HUES64 (cell line): Measurements from ENCODE around the gene FBN3.

Source experiments
- H3K27ac ChIP-seq: 2 replicates; pipeline ENCODE4 v1.7.0; 2013; ENCODE audit warnings: low read depth, low read length, inconsistent platforms
- H3K27me3 ChIP-seq: 2 replicates; pipeline ENCODE4 v1.6.1; 2013; ENCODE audit warnings: mild to moderate bottlenecking, low read length; ENCODE audit not compliant: insufficient read depth
- H3K36me3 ChIP-seq: 2 replicates; pipeline ENCODE4 v1.6.1; 2013; ENCODE audit warnings: mild to moderate bottlenecking, low read length; ENCODE audit not compliant: insufficient read depth
- H3K4me1 ChIP-seq: 2 replicates; pipeline ENCODE4 v1.6.1; 2013; ENCODE audit warnings: mild to moderate bottlenecking, low read length, moderate library complexity; ENCODE audit not compliant: insufficient read depth
- H3K4me3 ChIP-seq: 2 replicates; pipeline ENCODE4 v1.5.1; 2013; ENCODE audit warnings: mild to moderate bottlenecking, low read length, moderate library complexity
- H3K9ac ChIP-seq: 2 replicates; pipeline ENCODE4 v1.6.1; 2013; ENCODE audit warnings: mild to moderate bottlenecking, low read depth, low read length
- H3K9me3 ChIP-seq: 2 replicates; pipeline ENCODE4 v1.6.1; 2013; ENCODE audit warnings: low read depth, low read length; ENCODE audit not compliant: insufficient read depth
- WGBS: fragments of 150-250, 120-280 bp; methylation state at CpG from one replicate; pipeline ENCODE4 v1.1.7; 2013; ENCODE audit warnings: missing lambda C conversion rate; 5-methylcytosine and 5-hydroxymethylcytosine counted together

The FBN3 gene

DNA sequence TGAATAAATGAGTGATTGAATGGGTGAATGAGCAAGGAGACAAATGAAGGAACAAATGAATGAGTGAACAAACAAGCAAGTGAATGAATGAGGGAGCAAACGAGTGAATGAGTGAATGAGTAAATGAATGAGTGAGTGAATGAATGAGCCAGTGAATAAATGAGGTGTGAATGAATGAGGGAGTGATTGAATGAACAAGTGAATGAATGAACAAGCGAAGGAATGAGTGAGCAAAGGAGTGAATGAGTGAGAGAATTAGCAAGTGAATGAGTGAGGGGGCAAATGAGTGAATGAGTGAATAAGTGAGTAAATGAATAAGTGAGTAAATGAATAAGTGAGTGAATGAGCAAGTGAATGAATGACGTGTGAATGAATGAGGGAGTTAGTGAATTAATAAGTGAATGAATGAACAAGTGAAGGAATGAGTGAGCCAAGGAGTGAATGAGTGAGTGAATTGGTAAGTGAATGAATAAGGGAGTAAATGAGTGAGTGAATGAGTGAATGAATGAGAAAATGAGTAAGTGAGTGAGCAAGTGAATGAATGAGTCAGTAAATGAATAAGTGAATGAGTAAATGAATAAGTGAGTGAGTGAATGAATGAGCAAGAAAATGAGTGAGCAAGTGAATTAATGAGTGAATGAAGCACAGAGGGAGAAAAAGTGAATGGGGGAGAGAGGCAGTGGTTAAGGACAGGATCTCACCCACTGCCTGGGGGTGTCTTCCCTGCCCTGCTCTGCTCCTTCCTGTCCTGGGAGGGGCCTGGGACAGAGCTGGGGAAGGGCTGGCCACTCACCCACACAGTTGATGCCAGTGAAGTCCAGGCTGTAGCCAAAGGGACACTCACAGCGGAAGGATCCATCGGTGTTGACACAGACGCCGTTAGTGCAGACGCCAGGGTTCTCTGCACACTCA, 60.4 kb downstream of the FBN3 start:
- Histone ChIP-seq H3K4me3 (no peak overlapping the region), H3K27me3 (no peaks in the 10 kb centered on the region), H3K4me1 (no peaks in the 10 kb centered on the region), H3K9me3 (peaks cover 2% of the 10 kb centered on the region; the same call in 1 of the 2 replicates), H3K27ac (peak overlapping the region; percentile 18; the same call in 1 of the 2 replicates), H3K9ac (no peak overlapping the region), H3K36me3 (peaks cover 56% of the 10 kb centered on the region)
- 94% methylated on average over 8 of the region's 8 CpGs for WGBS

GRCh38 chr19:8087876-8088275, 61.5 kb downstream of the FBN3 start:
- Histone ChIP-seq H3K4me3 (no peak overlapping the region), H3K4me1 (no peaks in the 10 kb centered on the region), H3K9ac (no peak overlapping the region), H3K36me3 (peaks cover 50% of the 10 kb centered on the region), H3K27ac (no peak overlapping the region), H3K9me3 (peaks cover 2% of the 10 kb centered on the region; the same call in 1 of the 2 replicates), H3K27me3 (no peaks in the 10 kb centered on the region)
- 96% methylated on average over 15 of the region's 15 CpGs for WGBS

DNA sequence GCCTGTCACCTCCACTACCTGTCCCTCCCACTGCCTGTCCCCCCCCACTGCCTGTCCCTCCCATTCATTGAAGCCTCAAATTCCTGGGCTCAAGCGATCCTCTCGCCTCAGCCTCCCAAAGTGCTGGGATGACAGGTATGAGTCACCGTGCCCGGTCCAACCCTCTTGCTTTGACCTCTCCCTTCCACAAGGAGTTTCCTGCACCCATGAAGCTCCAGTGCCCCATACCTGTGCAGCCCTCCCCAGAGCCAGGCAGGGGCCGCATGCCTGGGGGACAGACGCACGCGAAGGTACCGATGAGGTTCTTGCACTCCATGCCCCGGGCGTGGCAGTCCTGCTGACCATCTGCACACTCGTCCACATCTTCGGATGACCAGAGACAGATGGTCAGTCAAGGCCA, 62.5 kb downstream of the FBN3 start:
- 95% methylated on average over 13 of the region's 13 CpGs for WGBS
- Histone ChIP-seq H3K9me3 (peaks cover 2% of the 10 kb centered on the region; the same call in 1 of the 2 replicates), H3K36me3 (peaks cover 47% of the 10 kb centered on the region), H3K27me3 (no peaks in the 10 kb centered on the region), H3K9ac (no peak overlapping the region), H3K4me3 (no peak overlapping the region), H3K27ac (no peak overlapping the region), H3K4me1 (no peaks in the 10 kb centered on the region)

DNA sequence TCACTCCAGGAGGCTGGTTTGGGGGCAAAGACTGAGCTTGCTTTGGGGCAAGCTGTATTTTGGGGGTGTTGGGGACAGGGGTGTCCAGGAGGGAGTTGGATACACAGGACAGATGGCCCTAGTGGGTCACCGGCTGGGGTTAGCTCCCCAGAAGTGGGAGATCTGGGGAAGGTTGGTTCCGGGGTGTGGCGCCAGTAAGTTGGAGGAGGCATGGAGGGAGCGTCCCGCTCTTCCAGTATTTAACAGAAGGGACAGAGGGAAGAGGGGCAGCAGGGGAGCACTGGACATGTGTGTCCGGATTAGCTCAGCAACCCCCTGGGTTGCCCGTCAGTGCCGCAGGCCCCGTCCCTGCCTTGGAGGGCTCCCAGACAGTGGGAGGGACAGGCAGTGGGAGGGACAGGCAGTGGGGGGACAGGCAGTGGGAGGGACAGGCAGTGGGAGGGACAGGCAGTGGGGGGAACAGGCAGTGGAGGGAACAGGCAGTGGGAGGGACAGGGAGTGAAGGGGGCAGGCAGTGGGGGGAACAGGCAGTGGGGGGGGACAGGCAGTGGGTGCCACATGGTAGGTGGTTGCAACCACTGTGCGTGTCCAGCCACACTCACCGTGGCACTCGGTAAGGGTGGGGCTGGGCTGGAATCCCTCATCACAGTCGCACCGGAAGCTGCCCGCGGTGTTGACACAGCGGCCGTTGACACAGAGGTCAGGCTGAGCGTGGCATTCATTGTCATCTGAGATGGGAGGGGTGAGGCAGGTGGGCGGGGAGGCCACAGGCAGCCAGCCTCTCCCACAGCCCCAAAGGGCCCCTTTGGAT, 63.6 kb downstream of the FBN3 start:
- Histone ChIP-seq H3K27ac (no peak overlapping the region), H3K9ac (no peak overlapping the region), H3K9me3 (peaks cover 2% of the 10 kb centered on the region; the same call in 1 of the 2 replicates), H3K4me1 (no peaks in the 10 kb centered on the region), H3K36me3 (peaks cover 37% of the 10 kb centered on the region), H3K27me3 (no peaks in the 10 kb centered on the region), H3K4me3 (no peak overlapping the region)
- WGBS = 78% methylated on average over 19 of the region's 20 CpGs

DNA sequence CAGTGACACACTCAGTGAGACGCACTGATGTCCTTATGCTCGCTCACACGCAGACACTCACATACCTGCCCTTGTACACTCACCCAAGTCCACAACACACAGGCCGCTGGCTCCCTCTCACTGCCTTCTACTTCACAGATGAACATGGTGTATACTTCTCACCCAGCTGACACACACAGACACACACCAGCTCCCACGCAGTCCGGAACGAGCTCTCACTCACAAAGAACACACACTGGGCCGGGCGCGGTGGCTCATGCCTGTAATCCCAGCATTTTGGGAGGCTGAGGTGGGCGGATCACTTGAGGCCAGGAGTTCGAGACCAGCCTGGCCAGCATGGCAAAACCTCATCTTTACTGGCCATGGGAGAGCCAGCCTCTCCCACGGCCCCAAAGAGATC, 65.2 kb downstream of the FBN3 start:
- Histone ChIP-seq H3K27ac (no peak overlapping the region), H3K27me3 (no peaks in the 10 kb centered on the region), H3K4me3 (no peak overlapping the region), H3K4me1 (no peaks in the 10 kb centered on the region), H3K36me3 (peaks cover 24% of the 10 kb centered on the region), H3K9ac (no peak overlapping the region), H3K9me3 (peaks cover 2% of the 10 kb centered on the region; the same call in 1 of the 2 replicates)
- WGBS = 97% methylated on average over 13 of the region's 13 CpGs

DNA sequence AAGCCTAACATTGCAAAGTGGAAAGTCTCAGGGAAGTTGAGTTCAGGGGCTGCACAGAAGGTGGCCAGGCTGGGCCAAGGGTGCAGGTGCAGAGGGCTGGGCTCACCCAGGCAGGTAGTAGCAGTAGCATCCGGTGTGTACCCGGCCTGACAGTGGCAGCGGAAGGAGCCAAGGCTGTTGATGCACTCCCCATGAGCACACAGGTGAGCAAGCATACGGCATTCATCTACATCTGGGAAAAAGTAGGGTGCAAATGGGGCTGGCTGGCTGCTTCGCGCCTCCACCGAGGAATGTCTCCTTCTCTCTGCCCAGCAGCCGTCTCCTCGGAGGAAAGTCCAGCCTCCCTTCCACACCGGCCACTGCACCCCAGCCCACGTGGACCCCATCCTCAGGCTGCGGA, 66.3 kb downstream of the FBN3 start:
- H3K27me3 ChIP-seq = no peaks in the 10 kb centered on the region
- no peaks in the 10 kb centered on the region for H3K4me1 ChIP-seq
- H3K27ac ChIP-seq = no peak overlapping the region
- H3K9me3 ChIP-seq = no peaks in the 10 kb centered on the region
- no peak overlapping the region for H3K4me3 ChIP-seq
- H3K9ac ChIP-seq = no peak overlapping the region
- 93% methylated on average over 12 of the region's 12 CpGs for WGBS
- peaks cover 14% of the 10 kb centered on the region for H3K36me3 ChIP-seq

DNA sequence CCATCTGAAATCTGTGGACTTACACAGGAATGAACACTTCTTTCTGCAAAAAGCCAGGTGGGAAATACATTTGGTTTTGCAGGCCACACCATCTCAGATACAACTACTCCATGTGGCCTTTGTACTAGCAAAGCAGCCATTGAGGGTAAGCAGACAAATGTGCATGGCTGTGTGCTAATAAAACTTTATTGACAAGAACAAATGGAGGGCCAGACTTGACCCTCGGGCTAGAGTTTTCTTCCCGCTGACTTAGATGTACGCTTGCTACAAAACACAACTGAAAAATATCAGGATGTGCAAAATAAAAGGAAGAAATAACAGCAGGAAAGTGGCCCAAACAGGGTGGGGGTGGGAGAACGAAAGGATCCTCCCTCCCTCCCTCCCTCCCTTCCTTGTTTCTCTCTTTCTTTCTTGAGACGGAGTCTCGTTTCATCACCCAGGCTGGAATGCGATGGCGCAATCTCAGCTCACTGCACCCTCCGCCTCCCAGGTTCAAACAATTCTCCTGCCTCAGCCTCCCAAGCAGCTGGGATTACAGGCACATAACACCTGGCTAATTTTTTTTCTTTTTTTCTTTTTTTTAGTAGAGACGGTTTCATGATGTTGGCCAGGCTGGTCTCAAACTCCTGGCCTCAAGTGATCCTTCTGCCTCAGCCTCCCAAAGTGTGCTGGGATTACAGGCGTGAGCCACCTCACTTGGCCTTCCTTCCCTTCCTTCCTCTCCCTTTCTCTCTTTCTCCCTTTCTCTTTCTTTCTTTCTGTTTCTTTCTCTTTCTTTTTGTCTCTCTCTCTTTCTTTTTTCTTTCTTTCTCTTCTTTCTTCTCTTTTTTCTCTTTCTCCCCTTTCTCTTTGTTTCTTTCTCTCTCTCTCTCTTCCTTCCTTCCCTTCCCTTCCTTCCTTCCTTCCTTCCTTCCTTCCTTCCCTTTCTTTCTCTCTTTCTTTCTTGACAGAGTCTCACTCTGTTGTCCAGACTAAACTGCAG, 67.5 kb downstream of the FBN3 start:
- WGBS = 93% methylated on average over 11 of the region's 11 CpGs
- no peak overlapping the region for H3K4me3 ChIP-seq
- no peak overlapping the region for H3K27ac ChIP-seq
- H3K9me3 ChIP-seq = no peaks in the 10 kb centered on the region
- H3K9ac ChIP-seq = no peak overlapping the region
- H3K36me3 ChIP-seq = peaks cover 3% of the 10 kb centered on the region; the same call in 1 of the 2 replicates
- H3K4me1 ChIP-seq = no peaks in the 10 kb centered on the region
- no peaks in the 10 kb centered on the region for H3K27me3 ChIP-seq

- Histone ChIP-seq H3K9me3 (no peaks in the 10 kb centered on the region), H3K27me3 (no peaks in the 10 kb centered on the region), H3K4me3 (no peak overlapping the region), H3K27ac (no peak overlapping the region), H3K4me1 (no peaks in the 10 kb centered on the region), H3K36me3 (peaks cover 2% of the 10 kb centered on the region), H3K9ac (no peak overlapping the region)
- 92% methylated on average over 12 of the region's 12 CpGs for WGBS
These were observed 68.6 kb downstream of the FBN3 start for GRCh38 chr19:8080832-8081231.

GRCh38 chr19:8079988-8080387, 69.4 kb downstream of the FBN3 start:
- 97% methylated on average over 6 of the region's 6 CpGs for WGBS
- H3K9ac ChIP-seq = no peak overlapping the region

DNA sequence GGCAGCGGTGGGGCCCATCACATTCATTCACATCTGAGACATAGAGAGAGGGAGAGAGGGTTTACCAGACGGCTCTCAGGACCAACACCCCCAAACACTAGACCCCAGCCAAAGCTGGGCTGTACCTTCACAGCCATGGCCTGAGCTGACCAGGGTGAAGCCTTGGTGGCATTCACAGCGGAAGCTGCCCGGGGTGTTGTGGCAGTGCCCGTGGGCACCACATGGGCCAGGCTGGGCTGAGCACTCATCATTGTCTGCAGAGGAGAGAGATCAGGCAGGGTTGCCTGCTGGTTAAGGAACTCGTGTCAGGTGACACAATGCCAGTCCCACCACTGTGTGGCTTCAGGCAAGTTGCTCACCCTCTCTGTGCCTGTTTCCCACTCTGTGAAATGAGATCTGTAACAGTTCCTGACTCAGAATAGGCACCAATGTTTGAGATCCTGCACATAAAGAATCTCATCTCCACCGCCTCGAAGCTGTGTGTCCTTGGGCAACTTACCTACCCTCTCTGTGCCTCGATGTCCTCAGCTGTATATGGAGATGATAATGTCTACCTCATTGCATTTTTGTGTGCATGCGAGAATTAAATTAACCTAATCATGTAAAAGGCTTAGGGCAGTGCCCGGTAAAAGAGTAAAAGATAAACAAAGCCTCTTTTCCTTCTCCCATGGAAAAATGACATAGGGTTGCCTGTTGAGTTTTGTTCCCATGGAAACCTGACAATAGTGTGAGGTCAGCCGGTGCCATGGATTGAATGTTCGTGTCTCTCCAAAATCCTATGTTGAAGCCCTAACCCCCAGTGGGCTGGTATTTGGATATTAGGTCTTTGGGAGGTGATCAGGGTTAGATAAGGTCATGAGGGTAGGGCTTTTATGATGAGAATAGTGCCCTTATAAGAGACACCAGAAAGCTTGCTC, 74.0 kb downstream of the FBN3 start:
- H3K27me3 ChIP-seq = no peaks in the 10 kb centered on the region
- H3K4me3 ChIP-seq = no peak overlapping the region
- H3K27ac ChIP-seq = no peak overlapping the region
- H3K36me3 ChIP-seq = peaks cover 20% of the 10 kb centered on the region
- no peaks in the 10 kb centered on the region for H3K4me1 ChIP-seq
- no peak overlapping the region for H3K9ac ChIP-seq
- H3K9me3 ChIP-seq = peaks cover 1% of the 10 kb centered on the region; the same call in 1 of the 2 replicates
- whole genome bisulfite sequencing = 91% methylated on average over 11 of the region's 13 CpGs

More at GRCh38 chr19:8079988-8080387, 69.4 kb downstream of the FBN3 start:
- no peak overlapping the region for H3K4me3 ChIP-seq
- H3K9me3 ChIP-seq = no peaks in the 10 kb centered on the region
- no peaks in the 10 kb centered on the region for H3K4me1 ChIP-seq
- peaks cover 11% of the 10 kb centered on the region for H3K36me3 ChIP-seq
- H3K27me3 ChIP-seq = no peaks in the 10 kb centered on the region
- H3K27ac ChIP-seq = no peak overlapping the region
